IPS-18c (cell line): ENCODE results near the gene ADAMTS14.

Experiments used
- H3K4me3 ChIP-seq: 2 replicates; pipeline ENCODE4 v1.7.0; 2013; ENCODE audit warnings: low read depth, mild to moderate bottlenecking, low read length, moderate library complexity; ENCODE audit not compliant: insufficient read depth
- H3K9me3 ChIP-seq: one replicate; pipeline ENCODE4 v1.6.1; 2013; ENCODE audit warnings: mild to moderate bottlenecking, low read length, moderate library complexity; ENCODE audit not compliant: control insufficient read depth, insufficient read depth

Gene ADAMTS14

DNA sequence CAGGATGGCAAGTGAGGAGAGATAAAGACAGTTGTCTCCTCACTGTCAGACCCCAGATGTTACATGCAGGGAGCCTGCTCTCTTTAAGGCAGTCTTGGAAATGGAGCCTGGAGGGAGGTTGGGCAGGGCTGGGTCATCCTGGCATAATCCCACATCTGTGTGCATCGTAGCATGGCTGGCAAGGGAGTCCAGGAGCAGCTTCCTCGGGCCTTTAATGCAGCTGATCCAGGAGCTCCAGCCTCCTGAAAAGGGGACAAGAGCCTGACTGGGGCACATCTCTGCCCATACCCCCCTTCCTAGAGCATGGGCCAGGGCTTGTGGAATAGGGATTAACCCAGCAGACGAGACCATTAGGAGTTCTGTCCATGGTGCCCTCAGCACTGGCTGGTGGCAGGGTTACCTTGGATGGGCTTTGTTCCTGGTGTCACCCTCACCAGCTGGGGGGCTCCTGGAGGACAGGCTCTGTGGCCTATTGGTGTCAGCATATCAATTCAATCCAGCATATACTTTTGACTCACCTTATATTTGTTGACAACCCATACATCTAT lies 77.9 kb downstream of the ADAMTS14 start:
- no peak overlapping the region for H3K4me3 ChIP-seq
- peaks cover 4% of the 10 kb centered on the region for H3K9me3 ChIP-seq

DNA sequence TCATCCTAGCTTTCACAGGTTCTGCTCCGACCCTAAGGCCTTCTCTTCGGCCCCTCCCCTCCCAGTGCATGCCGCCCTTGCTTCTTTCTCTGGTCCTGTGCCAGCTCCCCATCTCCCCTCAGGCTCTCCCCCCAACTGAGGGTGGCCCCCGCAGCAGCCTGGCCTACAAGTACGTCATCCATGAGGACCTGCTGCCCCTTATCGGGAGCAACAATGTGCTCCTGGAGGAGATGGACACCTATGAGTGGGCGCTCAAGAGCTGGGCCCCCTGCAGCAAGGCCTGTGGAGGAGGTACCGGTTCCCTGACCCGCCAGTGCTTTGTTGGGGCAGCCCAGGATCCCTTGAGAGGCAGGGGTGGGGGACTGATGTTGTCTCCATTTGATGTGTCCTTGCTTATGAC lies 79.0 kb downstream of the ADAMTS14 start:
- no peak overlapping the region for H3K4me3 ChIP-seq
- peaks cover 2% of the 10 kb centered on the region for H3K9me3 ChIP-seq

DNA sequence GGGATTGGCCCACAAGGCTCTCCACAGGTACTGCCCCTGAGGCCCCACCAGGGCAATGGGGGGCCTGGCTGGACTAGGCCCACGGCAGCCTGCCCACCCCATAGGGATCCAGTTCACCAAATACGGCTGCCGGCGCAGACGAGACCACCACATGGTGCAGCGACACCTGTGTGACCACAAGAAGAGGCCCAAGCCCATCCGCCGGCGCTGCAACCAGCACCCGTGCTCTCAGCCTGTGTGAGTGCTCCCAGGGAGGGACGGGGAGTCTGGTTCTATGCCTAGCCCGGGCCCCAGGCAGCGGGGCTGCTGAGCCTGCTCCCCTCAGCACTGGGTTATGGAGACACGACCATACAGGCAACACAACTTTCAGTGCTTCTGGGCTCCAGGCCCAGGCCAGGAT lies 79.7 kb downstream of the ADAMTS14 start:
- no peak overlapping the region for H3K4me3 ChIP-seq
- peaks cover 2% of the 10 kb centered on the region for H3K9me3 ChIP-seq

DNA sequence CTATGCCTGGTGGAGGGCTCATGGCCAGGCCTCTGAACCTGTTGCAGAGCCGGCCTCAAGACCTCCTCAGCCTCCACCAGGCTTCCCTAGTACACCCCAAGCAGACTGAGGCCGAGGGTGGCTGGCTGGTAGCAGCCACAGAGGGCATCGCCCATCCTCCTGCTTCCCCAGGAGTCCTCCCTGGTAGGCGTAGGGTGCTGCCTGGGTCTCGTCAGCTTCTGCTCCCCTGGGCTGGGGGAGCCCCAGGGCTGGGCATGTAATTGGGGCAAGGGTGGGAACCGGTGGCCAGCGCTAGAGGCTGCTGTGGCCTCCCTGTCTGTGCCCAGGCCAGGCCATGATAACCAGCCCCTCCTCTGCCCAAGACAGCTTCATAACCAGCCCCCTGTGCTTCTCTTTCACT lies 80.3 kb downstream of the ADAMTS14 start:
- H3K4me3 ChIP-seq, result no peak overlapping the region

DNA sequence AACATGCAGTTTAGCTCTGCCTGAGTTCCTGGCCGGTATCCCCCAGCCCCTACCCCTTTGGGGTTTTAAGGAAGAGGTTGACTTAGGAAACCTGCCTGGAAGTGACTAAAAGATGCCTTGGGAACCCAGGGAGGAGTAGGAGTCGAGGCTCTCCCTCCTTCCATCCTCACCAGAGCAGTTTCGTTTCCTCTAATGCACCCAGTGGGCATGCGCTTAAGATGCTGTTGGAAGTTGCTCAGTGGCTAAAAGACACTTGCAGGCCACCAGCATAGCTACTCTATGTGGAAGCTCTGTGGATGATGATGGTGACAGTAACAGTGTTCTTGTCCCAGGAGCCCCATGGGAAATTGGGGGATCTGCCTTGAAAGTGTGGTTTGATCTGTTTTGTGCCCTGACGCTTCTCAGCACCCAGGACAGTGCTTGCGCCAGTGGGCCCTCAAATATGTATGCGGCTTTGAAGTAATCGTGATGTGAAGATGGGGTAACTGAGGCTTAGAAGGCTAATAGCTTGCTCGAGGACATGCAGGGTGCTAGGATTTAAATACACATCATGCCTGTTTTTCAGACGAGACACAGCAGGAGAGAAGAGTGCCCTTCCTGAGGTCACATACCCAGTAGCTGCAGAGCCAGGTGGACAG lies 80.8 kb downstream of the ADAMTS14 start:
- Histone ChIP-seq H3K4me3 (no peak overlapping the region), H3K9me3 (no peaks in the 10 kb centered on the region)

More for the DNA sequence above, 80.3 kb downstream of the ADAMTS14 start:
- peaks cover 2% of the 10 kb centered on the region for H3K9me3 ChIP-seq

DNA sequence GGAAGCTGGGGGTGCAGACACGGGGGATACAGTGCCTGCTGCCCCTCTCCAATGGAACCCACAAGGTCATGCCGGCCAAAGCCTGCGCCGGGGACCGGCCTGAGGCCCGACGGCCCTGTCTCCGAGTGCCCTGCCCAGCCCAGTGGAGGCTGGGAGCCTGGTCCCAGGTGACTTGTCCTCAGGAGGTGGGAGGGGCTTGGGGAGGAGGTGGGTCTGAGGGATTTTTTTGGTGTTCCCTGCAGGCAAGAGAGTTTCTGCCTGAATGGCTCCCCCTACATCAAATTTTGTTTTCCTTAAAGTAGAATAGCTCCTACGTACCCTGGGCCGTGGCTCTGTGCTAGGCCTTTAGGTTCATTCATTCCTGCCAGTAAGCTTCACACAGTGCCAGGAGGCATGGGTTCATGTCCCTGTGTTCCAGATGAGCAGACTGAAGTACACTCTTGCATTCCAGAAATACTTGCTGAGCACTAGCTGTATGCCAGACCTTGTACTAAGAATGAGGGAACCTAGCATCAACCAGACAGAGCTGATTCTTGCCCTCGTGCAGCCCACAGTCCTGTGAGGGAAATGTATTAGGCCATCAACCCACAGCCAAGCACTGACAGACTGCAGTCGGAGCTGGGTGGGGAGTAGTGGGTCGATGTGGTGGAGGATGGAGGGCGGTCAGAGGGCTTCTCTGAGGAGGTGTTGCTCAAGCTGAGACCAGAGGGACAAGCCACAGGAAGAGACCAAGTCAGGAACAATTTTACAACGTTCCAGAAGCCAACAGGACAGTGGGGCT lies 81.7 kb downstream of the ADAMTS14 start:
- H3K4me3 ChIP-seq, result no peak overlapping the region

DNA sequence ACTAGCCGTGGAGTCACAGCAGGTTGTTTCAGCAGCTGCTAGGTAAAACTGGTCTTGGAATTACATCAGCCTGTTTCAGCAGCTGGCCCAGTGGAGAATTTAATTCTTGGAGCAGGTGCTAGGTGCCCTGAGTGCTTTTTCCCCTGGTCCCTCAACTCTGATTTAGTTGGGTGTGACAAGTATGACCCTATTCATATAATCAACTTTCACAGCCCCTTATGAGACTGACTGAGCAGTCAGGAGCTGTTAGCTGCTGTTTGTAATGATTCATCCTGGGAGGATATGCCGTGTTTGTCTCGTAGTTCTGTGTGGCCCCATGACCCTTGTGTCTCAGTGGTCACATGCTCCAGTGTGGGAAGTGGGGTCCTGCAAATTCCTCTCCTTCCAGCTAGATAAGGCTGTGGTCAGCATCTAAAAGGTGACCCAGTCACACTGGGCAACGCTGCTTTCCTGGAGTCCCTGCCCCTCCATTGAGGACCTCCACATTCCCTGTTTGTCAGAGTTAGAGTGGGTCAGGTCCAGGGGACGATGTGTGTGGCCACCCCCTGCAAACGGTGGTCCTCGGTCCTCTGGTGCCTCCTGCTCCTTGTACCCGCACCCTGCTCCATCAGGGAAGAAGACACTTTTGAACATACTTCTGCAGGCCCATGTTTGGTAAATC lies 84.5 kb downstream of the ADAMTS14 start:
- no peak overlapping the region for H3K4me3 ChIP-seq
- no peaks in the 10 kb centered on the region for H3K9me3 ChIP-seq

More for the DNA sequence above, 81.7 kb downstream of the ADAMTS14 start:
- H3K9me3 ChIP-seq, result no peaks in the 10 kb centered on the region

DNA sequence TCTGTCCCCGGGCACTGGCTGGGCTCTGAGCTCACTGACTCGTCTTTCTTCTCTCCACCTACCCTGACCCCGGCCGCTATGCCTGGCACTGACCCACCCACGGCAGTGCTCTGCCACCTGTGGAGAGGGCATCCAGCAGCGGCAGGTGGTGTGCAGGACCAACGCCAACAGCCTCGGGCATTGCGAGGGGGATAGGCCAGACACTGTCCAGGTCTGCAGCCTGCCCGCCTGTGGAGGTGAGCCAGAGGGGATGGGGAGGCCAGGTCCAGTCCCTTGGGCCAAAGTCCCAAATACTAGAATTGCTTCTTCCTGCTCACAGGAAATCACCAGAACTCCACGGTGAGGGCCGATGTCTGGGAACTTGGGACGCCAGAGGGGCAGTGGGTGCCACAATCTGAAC lies 85.5 kb downstream of the ADAMTS14 start:
- Histone ChIP-seq H3K4me3 (no peak overlapping the region), H3K9me3 (no peaks in the 10 kb centered on the region)

DNA sequence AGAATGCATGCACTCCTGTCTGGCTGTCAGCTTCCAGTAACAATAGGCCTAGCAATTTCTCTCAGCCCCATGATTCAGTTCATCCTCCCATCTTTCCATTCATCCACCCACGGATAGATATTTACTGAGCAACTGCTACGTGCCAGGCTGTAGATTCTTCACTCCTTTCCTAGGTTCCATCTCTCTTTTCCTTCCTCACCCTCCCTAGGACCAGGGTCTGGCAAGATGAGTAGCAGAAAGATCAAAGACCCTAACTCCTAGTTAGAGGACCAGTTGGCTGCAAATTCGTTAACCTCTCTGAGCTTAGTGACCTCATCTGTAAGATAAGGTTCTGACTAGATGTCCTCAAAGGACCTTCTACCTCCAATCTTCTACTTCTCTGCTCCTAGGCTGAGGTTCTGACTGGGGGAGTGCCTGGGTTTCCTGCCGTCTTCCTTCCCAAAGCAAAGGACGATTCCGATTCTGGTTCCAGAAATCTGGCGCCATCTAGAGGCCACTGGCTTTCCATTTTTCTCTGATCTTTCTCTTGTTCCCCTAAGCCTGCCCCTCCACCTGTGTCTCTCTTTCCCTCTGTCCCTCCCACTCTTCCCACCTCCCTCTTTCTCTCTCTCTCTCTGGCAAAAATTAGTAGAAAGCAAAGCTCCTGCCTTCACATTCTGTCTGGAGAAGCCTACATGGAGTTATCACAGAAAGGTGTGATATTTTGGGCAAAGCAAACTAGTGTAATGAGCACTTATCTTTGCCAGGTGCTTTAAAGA lies 86.6 kb downstream of the ADAMTS14 start:
- no peaks in the 10 kb centered on the region for H3K9me3 ChIP-seq
- H3K4me3 ChIP-seq, result no peak overlapping the region

DNA sequence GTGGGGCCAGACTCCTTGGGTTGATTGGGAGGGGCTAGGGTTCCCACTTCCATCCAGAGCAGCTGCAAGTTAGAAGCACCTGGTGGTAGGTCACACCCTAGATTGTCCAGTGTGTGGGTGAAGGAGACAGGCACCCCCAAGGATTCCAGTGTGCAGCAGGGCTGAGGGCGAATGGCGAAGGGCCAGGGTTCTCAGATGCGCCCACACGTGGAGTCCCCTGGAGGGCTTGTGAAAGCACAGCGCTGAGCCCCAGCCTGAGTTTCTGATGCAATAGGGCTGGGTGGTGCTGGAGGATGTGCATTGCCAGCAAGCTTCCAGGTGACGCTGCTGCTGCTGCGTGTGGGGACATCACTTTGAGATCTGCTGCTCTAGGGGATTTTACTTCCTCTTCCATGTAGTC lies 87.5 kb downstream of the ADAMTS14 start:
- H3K9me3 ChIP-seq, result no peaks in the 10 kb centered on the region
- H3K4me3 ChIP-seq, result no peak overlapping the region

DNA sequence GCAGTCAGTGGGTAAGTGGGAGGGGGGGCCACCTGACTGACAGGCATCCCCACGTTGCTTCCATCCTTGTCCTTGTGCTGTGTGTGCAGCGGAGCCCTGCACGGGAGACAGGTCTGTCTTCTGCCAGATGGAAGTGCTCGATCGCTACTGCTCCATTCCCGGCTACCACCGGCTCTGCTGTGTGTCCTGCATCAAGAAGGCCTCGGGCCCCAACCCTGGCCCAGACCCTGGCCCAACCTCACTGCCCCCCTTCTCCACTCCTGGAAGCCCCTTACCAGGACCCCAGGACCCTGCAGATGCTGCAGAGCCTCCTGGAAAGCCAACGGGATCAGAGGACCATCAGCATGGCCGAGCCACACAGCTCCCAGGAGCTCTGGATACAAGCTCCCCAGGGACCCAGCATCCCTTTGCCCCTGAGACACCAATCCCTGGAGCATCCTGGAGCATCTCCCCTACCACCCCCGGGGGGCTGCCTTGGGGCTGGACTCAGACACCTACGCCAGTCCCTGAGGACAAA lies 88.0 kb downstream of the ADAMTS14 start:
- Histone ChIP-seq H3K9me3 (no peaks in the 10 kb centered on the region), H3K4me3 (no peak overlapping the region)

DNA sequence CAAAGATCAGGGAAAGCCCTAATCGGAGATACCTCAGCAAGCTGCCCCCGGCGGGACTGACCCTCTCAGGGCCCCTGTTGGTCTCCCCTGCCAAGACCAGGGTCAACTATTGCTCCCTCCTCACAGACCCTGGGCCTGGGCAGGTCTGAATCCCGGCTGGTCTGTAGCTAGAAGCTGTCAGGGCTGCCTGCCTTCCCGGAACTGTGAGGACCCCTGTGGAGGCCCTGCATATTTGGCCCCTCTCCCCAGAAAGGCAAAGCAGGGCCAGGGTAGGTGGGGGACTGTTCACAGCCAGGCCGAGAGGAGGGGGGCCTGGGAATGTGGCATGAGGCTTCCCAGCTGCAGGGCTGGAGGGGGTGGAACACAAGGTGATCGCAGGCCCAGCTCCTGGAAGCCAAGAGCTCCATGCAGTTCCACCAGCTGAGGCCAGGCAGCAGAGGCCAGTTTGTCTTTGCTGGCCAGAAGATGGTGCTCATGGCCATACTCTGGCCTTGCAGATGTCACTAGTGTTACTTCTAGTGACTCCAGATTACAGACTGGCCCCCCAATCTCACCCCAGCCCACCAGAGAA lies 88.8 kb downstream of the ADAMTS14 start:
- no peak overlapping the region for H3K4me3 ChIP-seq

DNA sequence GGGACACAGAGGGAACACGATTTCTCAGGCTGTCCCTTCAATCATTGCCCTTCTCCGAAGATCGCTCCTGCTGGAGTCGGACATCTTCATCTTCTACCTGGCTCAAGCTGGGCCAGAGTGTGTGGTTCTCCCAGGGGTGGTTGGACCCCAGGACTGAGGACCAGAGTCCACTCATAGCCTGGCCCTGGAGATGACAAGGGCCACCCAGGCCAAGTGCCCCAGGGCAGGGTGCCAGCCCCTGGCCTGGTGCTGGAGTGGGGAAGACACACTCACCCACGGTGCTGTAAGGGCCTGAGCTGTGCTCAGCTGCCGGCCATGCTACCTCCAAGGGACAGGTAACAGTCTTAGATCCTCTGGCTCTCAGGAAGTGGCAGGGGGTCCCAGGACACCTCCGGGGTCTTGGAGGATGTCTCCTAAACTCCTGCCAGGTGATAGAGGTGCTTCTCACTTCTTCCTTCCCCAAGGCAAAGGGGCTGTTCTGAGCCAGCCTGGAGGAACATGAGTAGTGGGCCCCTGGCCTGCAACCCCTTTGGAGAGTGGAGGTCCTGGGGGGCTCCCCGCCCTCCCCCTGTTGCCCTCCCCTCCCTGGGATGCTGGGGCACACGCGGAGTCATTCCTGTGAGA lies 89.5 kb downstream of the ADAMTS14 start:
- Histone ChIP-seq H3K4me3 (no peak overlapping the region), H3K9me3 (peaks cover 7% of the 10 kb centered on the region)

More for the DNA sequence above, 88.8 kb downstream of the ADAMTS14 start:
- H3K9me3 ChIP-seq, result peaks cover 1% of the 10 kb centered on the region

DNA sequence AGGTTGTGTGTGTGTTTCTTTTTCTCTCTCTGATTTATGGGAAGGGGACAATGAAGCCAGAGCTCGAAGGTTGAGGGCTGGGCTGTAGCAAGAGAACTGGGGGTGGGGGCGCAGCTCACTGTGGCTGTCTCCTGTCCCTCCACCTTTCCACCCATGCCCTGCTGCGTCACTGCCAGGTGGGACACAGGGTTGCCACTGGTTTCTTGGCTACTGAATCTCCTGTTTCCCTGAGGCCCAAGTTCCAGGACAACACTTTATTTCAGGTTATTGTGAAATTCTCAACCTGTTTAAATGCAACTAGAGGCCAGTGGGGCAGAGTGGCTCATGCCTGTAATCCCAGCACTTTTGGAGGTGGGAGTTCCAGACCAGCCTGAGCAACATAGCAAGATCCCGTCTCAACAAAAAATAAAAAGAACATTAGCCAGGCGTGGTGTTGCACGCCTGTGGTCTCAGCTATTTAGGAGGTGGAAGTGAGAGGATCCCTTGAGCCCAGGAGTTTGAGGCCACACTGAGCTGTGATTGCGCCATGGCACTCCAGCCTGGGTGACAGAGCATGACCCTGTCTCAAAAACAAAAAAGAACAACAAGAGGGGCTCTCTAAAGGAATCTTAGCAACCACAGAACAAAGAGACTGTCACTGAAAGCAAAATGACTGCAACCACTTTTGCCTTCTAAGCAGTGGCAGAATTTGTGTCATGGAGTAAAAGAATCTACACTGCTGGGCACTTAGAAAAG lies 90.3 kb downstream of the ADAMTS14 start:
- H3K9me3 ChIP-seq, result peaks cover 7% of the 10 kb centered on the region
- H3K4me3 ChIP-seq, result no peak overlapping the region

DNA sequence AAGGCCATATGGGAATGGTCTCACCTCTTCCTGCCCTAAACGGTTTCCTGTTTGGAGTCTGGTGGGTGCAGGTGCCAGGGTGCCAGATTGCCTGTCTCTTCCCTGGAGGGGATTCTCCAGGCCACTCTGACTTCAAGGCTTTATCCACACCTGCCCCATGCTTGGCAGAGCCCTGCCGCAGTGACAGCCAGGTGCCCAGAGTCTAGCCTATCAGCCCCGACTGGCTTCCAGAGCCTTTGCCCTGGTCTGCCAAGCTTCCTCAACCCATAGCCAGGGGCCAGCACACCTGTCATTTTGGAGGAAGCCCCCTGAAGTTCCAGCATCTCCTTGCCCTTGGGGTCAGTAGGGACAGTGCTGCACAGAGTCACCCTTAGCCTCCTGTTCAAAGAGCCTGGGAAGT lies 91.3 kb downstream of the ADAMTS14 start:
- H3K4me3 ChIP-seq, result no peak overlapping the region
- H3K9me3 ChIP-seq, result peaks cover 7% of the 10 kb centered on the region
